NCI-H1092 (cell line): Measurements from ENCODE around the gene BABAM2.
"Not testable (repeated sequence)": the region's sequence is repeated elsewhere in the genome, so short reads cannot be mapped to it uniquely, and the experiment has no call there.

Source experiments
- DNase-seq: peaks from one replicate; lab custom pipeline; 2025; lab: John Stamatoyannopoulos, UW

The BABAM2 gene

DNA sequence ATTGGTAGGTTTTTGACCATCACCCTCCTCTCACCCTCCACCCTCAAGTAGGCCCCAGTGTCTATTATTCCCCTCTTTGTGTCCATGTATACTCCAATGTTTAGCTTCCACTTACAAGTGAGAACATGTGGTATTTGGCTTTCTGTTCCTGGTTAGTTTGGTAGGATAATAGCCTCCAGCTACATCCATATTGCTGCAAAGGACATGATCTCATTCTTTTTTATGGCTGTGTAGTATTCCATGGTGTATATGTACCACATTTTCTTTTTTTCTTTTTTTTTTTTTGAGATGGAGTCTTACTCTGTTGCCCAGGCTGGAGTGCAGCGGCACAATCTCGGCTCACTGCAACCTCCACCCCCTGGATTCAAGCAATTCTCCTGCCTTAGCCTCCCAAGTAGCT, 88.2 kb downstream of the BABAM2 start:
- not testable (repeated sequence) for DNase-seq

DNA sequence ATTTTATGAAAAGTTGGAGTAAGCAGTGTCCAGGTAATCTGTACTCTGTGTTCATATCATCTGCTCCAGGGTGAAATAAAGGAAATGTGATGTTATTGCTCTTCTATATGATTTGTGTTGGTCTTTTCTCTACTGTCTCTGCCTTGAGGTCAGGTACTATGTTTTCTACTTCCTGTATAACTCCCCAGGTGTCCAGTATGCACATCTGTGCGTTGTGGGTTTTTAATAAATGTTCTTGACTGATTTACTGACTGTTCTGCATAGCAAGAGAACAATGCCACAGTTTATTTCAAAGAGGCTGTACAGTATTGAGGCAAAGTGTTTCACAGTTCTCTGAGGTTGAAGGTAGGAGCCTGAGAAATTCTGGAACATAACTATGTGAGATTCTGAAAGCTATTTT, 89.7 kb downstream of the BABAM2 start:
- no peak for DNase-seq

DNA sequence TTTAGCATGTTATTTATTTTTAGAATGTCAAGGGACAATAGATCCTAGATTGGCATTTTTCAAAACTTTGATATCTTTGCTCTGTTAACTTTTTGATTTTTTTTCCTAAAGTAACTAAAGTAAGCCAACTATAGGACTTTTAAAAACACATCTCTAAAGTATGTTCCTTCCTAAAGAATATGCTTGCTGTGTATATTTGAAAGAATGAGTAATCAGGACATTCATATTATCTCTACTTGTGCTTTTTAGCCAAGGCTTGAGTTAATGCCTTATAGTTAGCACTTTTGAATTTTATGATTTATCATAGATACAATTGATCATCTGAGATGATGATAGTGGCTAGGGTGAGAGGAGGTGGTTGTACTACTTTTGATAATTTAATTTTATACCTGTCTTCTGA, 93.6 kb downstream of the BABAM2 start:
- DNase-seq: no peak

DNA sequence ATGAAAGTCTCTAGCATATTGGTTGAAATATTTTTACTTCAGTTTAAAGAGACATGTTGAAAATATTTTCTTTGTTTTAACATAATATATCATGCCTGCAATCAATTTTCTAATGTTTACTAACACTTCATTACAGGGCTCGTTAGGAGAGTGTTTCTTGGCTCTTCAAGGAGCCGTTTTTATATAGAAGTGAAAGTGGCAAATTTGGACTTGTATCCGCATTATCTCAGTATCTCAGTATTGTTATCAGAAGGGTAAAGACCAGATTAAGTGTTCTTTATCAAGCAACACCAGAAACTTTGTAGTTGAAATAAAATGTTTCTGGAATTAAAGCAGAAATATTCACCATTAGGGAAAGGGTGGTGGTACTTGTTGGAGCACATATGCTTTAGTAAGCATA, 97.8 kb downstream of the BABAM2 start:
- DNase-seq: no peak

DNA sequence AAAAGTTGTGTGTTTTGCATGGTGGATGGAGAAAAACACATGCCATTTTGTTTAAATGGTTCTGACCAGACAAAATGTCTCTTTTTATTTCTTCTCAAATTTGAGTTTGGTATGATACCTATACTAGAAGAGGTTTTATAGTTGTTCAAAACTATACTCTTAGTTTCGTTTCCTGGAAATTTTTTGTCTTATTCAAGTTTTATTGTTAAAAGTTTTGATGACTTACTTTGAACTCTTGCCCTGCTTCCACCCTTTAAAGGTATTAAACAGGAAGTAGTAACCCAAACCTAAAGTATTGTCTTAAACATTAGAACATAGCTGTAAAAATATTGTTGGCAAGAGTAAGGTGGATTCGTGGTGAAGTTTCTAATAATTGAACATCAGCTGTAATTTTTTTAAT, 98.2 kb downstream of the BABAM2 start:
- DNase-seq: no peak

DNA sequence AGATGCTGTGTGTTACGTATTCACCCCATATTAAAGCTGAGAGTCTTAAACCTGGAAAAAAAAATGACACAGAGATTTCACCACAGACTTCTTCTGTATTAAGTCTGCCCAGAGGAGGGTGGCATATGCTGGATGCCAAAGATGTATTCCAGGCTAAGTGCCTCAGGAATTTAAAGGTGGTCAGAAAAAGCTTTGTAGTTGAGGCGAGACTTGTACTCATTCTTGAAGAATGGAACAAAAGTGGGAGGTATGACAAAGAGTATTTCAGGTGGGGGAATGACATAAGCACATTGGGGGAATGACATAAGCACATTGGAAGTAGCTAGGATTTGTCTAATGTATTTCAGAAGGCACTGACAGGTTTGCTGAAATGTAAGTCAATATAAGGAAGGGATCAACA, 98.6 kb downstream of the BABAM2 start:
- no peak for DNase-seq

DNA sequence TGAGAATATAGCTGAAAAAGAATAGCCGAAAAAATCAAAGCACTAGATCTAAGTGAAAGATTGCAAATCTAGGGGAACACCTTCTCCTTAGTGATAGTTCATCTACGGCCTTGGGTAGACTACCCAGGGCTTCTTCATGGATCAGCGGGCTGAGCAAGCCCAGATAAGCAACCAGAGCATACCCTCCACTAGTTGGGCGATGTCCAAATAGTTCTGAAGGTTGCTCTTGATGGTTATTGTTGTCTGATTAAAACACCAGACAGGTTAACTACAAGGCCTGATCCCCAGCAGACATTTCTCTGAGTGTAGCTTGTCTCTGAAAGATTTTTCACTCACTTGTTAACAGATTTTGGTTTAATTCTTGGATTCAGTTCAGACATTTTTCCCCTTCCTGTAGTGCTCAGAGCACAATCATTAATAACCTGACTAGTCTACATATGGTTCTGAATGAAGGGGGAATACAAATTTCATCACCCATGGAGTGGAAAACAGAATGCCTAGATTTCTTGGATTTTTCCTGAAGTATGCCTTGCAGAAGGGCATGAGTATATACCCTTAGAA, 99.6 kb downstream of the BABAM2 start:
- no peak for DNase-seq

DNA sequence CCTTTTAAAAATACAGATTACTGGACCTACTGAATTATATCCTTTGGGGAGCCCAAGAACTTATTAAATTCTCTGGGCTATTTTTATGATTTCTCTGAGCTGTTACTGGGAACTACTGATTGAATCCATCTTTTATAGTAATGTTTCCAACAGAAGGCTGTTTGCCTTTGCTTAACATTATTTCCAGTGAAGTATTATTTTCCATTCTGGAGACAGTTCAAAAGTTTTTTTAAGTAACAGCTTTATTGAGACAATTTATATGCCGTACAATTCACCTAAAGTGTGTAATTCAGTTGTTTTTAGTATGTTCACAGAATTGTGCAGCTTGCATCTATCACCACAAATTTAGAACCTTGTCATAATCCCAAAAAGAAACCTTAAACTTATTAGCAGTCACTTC, 100.6 kb downstream of the BABAM2 start:
- DNase-seq: no peak

DNA sequence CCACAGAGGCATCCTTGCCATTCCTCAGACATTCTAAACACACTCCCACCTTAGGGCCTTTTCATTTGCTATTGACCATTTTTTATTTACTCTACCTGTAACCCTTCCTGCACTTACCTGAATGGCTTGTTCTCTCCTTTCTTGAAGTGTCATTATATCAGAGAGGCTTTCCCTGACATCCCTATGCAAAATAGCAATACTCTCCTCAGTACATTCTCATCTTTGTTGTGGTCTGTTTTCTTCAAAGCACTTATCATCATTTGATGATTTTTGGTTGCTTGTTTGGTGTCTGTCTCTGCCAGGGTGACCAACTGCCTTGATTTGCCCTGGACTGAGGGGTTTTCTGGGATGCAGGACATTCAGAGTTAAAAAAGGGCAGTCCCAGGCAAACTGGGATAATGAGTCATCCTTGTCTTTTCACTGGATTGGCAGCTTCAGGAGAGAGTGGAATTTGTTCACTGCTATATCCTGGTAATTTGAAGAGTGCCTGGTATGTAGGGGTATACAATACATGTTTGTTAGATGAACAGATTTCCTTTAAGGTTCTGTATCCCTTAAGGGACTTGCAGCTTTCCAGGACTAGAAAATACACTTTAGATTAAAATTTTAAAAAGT, 102.4 kb downstream of the BABAM2 start:
- no peak for DNase-seq

DNA sequence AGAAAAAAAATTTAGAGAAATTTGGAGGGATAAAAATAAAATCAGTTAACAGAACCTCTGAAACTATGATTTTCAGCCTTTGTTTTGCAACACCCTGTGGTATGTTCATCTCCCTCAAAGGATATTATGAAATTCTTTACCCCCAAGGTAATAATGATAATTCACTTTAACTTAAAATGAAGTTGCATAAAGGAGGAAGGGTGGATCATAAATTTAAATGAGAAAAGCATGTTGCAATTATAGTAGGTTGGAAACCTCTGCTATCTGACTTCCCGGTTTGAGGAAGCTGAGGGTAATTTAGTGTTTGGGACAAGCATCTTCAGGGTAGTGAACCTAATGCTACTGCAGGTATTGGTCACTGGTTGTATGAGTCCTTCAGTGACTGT, 102.9 kb downstream of the BABAM2 start:
- DNase-seq: no peak

DNA sequence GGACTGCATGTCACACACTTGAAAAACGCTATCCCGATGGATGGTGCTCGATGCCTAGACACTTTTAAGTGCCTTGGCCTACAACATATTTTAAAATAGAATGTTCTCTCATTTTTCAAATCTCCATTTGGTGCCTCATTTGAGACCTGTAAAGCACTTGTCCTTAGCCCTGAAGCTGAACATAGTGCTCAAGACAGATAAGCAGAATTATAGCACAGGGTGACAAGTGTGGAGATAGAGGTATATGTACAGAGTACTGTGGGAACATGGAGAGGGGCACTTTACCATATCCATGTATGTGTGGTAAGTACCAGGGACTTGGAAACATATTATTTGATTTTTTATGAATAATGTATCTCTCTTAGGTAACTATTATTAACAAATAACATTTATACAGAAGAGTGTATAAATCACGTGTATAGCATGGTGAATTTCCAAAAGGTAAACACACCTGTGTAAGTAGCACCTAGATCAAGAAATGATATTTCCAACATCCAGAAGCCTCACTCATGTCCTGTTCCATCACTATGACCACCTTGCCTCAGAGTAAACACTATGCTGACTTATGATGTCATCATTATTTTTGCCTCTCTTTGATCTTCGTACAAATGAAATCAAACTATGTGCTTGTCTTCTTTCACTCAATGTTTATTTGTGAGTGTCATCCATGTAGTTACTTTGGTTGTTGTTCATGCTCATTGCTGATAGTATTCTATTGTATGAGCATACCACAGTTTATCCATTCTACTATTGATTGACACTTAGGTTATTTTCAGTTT, 103.6 kb downstream of the BABAM2 start:
- no peak for DNase-seq

DNA sequence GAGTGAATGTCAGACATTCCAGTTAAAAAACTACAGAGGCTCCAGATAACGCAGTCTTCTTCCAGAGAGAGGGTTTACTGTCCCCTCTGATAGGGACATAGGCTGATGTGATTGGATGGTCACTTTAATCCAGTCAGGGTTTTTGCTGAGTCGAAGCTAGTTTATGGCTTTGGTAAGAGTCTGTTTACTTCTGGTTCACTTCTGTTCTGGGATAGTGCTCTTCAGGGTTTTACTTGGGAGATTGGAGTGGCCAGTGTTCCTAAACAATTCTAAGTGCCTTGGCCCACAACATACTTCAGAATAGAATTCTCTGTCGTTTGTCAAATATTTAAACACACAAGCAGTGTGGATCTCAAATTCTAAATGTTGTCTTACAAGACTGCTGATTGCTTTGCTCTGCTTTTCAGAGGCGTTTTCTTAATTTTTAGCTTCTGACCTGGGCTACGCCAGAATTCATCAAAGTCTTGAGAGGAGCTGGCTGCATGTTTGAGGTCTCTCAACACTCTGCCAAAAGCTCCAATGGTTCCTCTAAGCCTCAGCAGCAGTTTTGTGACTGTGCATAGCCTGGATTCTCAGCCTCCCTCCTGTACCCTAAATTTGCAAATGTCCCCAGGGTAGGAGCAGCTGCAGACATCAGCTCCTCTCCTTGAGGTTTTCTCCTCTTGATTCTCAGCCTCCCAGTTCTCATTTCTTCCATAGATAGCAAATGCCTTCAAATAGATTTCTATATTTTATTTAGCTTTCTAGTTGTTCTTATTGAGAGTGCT, 105.8 kb downstream of the BABAM2 start:
- DNase-seq: no peak

DNA sequence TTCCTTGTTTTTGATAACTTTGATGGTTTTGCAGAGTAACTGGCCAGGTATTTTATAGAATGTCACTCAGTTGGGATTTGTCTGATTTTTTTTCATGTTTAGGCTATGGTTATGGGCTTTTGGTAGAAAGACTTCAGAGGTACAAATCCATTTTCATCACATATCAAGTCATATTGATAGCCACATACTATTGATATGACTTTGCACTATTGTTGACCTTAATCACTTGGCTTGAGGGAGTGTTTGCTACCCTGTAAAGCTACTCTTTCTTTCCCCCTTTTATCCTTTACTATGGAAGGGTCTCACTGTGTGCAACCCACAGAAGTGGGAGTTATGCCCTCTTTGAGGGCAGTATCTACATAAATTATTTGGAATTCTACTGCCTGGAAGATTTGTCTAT, 109.8 kb downstream of the BABAM2 start:
- no peak for DNase-seq

DNA sequence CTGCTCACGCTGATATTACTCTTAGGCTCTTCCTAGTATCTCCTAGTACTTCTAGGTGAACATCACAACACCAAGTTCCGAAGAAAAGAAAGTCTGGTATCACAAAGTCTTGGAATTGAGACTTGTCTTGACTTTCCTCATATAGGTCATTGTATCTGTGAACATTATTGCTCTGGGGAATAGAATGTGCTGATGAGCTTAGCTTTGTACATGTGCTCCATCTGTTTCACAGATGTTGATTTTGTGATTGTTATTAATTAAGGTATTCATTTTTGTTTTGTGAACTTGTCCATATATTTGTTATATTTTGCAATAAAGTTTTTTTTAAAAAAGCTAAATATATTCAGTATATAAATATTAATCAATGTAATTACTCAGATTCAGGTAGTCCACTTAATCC, 111.7 kb downstream of the BABAM2 start:
- DNase-seq: no peak

DNA sequence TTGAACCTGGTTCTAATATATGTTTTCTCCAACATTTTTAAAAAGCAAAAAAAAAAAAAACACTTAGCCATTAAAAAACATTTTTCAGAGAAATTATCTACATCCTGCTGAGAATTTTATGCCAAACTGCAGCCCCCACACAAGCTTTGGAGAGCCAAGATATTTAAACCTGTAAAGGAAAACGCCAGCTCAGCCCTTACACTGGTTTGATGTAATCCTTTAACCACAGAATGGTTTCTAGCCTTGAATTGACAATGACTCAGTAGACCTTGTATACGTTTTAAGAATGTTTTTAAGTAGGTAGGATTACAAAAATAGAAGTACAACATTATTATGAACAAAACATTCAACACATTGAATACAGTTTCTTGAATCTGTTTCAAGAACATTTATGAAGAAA, 113.6 kb downstream of the BABAM2 start:
- DNase-seq: no peak

DNA sequence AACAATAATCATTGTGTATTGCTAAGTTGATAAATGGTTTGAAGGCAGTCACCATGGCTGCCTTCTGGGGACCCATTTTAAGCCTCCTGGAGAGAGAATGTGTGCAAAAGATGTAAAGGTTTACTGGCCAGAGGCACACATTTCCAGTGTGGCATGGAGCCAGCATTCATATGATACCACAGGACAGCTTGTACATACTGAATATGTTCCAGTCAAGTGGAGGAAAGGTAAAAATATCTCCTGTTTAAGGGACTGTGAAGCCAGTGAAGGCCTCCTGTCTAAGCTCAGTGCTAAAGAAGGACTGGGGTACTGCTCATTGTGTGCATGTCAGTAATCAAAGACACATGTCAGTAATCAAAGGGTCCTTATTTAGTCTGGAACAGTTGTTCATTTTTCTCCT, 119.2 kb downstream of the BABAM2 start:
- no peak for DNase-seq

DNA sequence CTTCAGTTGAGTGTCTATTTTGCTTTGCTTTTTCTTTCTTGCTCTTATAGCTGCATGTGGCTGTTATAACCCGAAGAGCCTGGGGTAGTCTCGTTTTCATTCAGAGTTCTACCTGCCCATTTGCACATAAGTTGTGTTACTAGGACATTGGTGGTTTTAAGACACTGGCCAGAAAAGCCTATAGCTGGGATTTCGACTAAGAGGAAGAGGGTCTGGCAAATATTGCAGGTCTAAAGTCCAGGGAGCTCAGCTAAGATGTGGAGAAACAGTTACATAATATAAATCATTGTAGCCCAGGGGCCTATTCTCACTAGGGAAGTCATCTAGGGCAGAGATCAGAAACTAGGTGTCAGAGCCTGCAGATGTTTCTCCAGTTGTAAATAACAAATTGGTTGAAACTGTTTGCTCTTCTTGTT, 120.8 kb downstream of the BABAM2 start:
- no peak for DNase-seq

DNA sequence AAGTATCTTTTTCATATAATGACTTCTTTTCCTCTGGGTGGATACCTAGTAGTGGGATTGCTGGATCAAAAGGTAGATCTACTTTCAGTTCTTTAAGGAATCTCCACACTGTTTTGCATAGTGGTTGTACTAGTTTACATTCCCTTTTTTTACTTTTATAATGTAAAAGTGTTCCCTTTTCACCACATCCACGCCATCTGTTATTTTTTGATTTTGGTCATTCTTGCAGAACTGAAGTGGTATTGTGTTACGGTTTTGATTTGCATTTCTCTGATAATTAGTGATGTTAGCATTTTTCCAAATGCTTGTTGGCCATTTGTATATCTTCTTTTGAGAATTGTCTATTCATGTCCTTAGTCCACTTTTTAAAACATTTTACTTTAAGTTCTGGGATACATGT, 127.9 kb downstream of the BABAM2 start:
- not testable (repeated sequence) for DNase-seq

DNA sequence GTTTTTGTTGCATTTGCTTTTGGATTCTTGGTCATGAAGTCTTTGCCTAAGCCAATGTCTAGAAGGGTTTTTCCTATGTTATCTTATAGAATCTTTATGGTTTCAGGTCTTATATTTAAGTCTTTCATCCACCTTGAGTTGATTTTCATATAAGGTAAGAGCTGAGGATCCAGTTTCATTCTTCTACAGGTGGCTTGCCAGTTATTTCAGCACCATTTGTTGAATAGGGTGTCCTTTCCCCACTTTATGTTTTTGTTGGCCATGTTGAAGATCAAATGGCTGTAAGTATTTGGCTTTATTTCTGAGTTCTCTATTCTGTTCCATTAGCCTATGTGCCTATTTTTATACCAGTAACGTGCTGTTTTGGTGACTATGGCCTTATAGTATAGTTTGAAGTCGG, 129.0 kb downstream of the BABAM2 start:
- not testable (repeated sequence) for DNase-seq

DNA sequence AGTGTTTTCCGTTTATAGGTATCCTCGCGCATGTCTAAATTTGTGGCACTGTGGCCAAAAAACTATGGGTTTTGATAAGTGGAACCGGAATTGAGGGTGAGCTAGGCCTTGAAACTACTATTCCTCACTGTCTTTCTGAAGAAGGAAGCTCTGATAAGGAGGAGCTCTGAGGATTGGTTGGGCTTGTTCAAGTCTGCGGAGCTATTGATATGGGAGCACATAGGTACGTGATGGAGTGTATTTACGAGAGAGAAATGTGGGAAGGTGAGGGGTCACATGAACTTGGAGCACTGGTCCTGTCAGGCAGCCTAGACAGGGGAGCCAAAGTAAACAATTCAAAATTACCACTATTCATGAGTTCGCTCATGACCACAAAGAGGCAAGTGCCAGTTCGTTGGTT, 131.4 kb downstream of the BABAM2 start:
- no peak for DNase-seq

DNA sequence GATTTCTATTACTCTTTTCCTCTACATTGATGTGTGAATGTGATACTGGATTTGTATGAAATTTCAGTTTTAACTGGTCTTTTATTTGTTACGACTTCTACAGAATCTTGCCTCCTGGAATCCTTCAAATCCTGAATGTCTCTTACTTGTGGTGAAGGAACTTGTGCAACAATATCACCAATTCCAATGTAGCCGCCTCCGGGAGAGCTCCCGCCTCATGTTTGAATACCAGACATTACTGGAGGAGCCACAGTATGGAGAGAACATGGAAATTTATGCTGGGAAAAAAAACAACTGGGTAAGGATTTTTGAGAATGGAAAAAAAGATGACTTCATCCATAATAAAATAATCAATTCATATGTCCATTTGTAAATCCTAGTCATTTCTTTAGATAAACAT, 134.6 kb downstream of the BABAM2 start:
- DNase-seq: no peak

DNA sequence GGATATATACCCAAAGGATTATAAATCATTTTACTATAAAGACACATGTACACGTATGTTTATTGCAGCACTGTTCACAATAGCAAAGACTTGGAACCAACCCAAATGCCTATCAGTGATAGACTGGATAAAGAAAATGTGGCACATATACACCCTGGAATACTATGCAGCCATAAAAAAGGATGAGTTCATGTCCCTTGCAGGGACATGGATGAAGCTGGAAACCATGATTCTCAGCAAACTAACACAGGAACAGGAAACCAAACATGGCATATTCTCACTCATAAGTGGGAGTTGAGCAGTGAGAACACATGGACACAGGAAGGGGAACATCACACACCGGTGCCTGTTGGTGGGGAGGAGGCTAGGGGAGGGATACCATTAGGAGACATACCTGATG, 135.7 kb downstream of the BABAM2 start:
- DNase-seq: not testable (repeated sequence)

DNA sequence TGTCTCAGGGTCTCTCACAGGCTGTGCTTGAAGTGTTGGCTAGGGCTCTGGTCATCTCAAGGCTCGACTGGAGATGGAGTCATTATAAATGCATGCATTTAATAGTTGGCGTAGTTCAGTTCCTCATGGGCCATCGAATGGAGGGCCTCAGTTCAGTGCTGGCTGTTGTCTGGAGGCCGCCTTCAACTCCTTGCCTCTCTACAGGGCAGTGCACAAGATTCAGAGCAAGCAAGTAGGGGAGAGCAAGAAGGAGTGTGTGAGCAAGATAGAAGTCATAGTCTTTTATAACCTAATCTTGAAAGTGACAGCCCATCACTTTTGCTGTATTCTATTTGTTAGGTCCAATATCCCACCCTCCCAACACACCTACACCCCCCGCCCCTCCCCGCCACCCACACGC, 137.5 kb downstream of the BABAM2 start:
- DNase-seq: no peak
